HCT116 (cell line): ENCODE measurements around the gene CCDC88C. TPM values are rescaled to one million over a fixed set of nuclear protein-coding genes. Genes with fewer than 3 reads are reported as not detected.

Source experiments
- ATAC-seq: fragments of 200-7000 bp; cut with Tn5 transposase; 2 replicates; pipeline ENCODE4 v1.9.1; 2020; ENCODE audit warnings: mild to moderate bottlenecking, moderate library complexity
- BruUV-seq: library from RNA; stranded (reverse); fragments of 400-500 nt; replicated peaks from 2 replicates; lab custom pipeline; 2021; lab: Mats Ljungman, UMichigan
- CTCF ChIA-PET: fragments of 300-600 bp; sonication (Branson Sonifier 250); formaldehyde crosslinking; loops from one replicate; lab custom pipeline; 2021; ENCODE audit warnings: antibody characterized with exemption; lab: Charles Lee
- POLR2A ChIA-PET: fragments of 300-600, 350-600 bp; sonication (Branson Sonifier 250); formaldehyde crosslinking; loops from one replicate; lab custom pipeline; 2021; ENCODE audit warnings: antibody characterized with exemption; lab: Charles Lee
- RAD21 ChIA-PET, 2 experiments: fragments of 300-600 bp; sonication (Branson Sonifier 250); formaldehyde crosslinking; loops; one replicate each; lab custom pipeline; 2023; ENCODE audit warnings: low total read pairs in 2 of 2; ENCODE audit not compliant: uncharacterized antibody in 2 of 2, unreplicated experiment in 2 of 2, low non-redundant PET in 1 of 2; lab: Charles Lee
- DNase-seq: peaks from one replicate; pipeline ENCODE4 v3.0.0-alpha.2; 2010; ENCODE audit warnings: low read depth, low spot score
- H2AFZ ChIP-seq: fragments of 200-600 bp; shearing (Covaris generic), sonication (generic); 2 replicates; pipeline ENCODE4 v1.6.1; 2017; ENCODE audit warnings: low read depth, mixed run types, mixed read lengths, antibody characterized with exemption, low read length; ENCODE audit not compliant: poor library complexity, severe bottlenecking
- H3K27ac ChIP-seq: 2 replicates; pipeline ENCODE4 v1.5.1; 2012; ENCODE audit warnings: low read depth, low read length
- H3K27me3 ChIP-seq: fragments of 200-600 bp; sonication (generic); 2 replicates; pipeline ENCODE4 v1.6.1; 2016; ENCODE audit warnings: mixed run types, low read length, mixed read lengths; ENCODE audit not compliant: insufficient read depth
- H3K36me3 ChIP-seq, 2 experiments: fragments of 200-500 bp in 1 of 2; fragments of 200-600 bp in 1 of 2; sonication (Bioruptor generic) in 1 of 2; sonication (generic) in 1 of 2; 2 replicates each; pipeline versions ENCODE4 v1.5.1 to v1.6.1; 2014 to 2016; ENCODE audit warnings: low read length in 2 of 2, inconsistent platforms in 1 of 2, mixed read lengths in 1 of 2, mixed run types in 1 of 2; ENCODE audit not compliant: insufficient read depth in 2 of 2, control insufficient read depth in 1 of 2
- H3K4me1 ChIP-seq, 2 experiments: fragments of 200-600 bp in 1 of 2; sonication (generic) in 1 of 2; 2 replicates each; pipeline versions ENCODE4 v1.5.1 to v1.6.1; 2012 to 2017; ENCODE audit warnings: low read length in 2 of 2, inconsistent platforms in 1 of 2, mild to moderate bottlenecking in 1 of 2, mixed read lengths in 1 of 2, mixed run types in 1 of 2, moderate library complexity in 1 of 2; ENCODE audit not compliant: insufficient read depth in 2 of 2, control insufficient read depth in 1 of 2
- H3K4me2 ChIP-seq: fragments of 200-600 bp; sonication (generic); 2 replicates; pipeline ENCODE4 v1.6.1; 2017; ENCODE audit warnings: mixed run types, low read length, mixed read lengths
- H3K4me3 ChIP-seq, 2 experiments: fragments of 200-600 bp in 1 of 2; sonication (generic) in 1 of 2; replicated peaks in 1 of 2; 2 replicates each; pipeline ENCODE4 v1.5.1; 2011 to 2016; ENCODE audit warnings: low read length in 2 of 2, control low read depth in 1 of 2, low read depth in 1 of 2, mild to moderate bottlenecking in 1 of 2, mixed read lengths in 1 of 2, mixed run types in 1 of 2
- H3K79me2 ChIP-seq: fragments of 200-600 bp; sonication (generic); 2 replicates; pipeline ENCODE4 v1.6.1; 2017; ENCODE audit warnings: mild to moderate bottlenecking, mixed run types, low read length, moderate library complexity, mixed read lengths; ENCODE audit not compliant: insufficient read depth
- H3K9ac ChIP-seq: fragments of 200-600 bp; sonication (generic); 2 replicates; pipeline ENCODE4 v1.6.1; 2016; ENCODE audit warnings: low read length, mixed read lengths
- H3K9me2 ChIP-seq: fragments of 200-600 bp; sonication (generic), shearing (Covaris generic); 2 replicates; pipeline ENCODE4 v1.6.1; 2017; ENCODE audit warnings: mixed run types, mild to moderate bottlenecking, moderate library complexity; ENCODE audit not compliant: insufficient read depth
- H3K9me3 ChIP-seq, 2 experiments: fragments of 200-500 bp in 1 of 2; fragments of 200-600 bp in 1 of 2; sonication (Bioruptor generic) in 1 of 2; sonication (generic) in 1 of 2; 2 replicates each; pipeline ENCODE4 v1.6.1; 2014 to 2017; ENCODE audit warnings: low read length in 2 of 2, mixed read lengths in 2 of 2, inconsistent platforms in 1 of 2, low read depth in 1 of 2, mild to moderate bottlenecking in 1 of 2, mixed run types in 1 of 2, moderate library complexity in 1 of 2; ENCODE audit not compliant: control insufficient read depth in 1 of 2, insufficient read depth in 1 of 2
- H4K20me1 ChIP-seq: fragments of 200-600 bp; sonication (generic), shearing (Covaris generic); 2 replicates; pipeline ENCODE4 v1.6.1; 2017; ENCODE audit warnings: mixed run types, mild to moderate bottlenecking, moderate library complexity; ENCODE audit not compliant: insufficient read depth
- CEBPB ChIP-seq: IDR thresholded peaks from 2 replicates; pipeline ENCODE4 v1.6.1; 2012; ENCODE audit warnings: low read depth
- ELF1 ChIP-seq: IDR thresholded peaks from 2 replicates; pipeline ENCODE4 v1.6.1; 2012; ENCODE audit warnings: low read depth, borderline replicate concordance
- EZH2 ChIP-seq: fragments of 200-600 bp; sonication (generic); IDR thresholded peaks from 2 replicates; pipeline ENCODE4 v1.6.1; 2017; ENCODE audit warnings: antibody characterized with exemption, mixed run types
- EZH2phosphoT487 ChIP-seq: fragments of 200-600 bp; IDR thresholded peaks from 2 replicates; pipeline ENCODE4 v1.6.1; 2018; ENCODE audit warnings: antibody characterized with exemption, borderline replicate concordance
- JUND ChIP-seq: IDR thresholded peaks from 2 replicates; pipeline ENCODE4 v1.6.1; 2012
- MAX ChIP-seq: IDR thresholded peaks from 2 replicates; pipeline ENCODE4 v1.6.1; 2012
- POLR2A ChIP-seq: IDR thresholded peaks from 2 replicates; pipeline ENCODE4 v1.7.0; 2011; ENCODE audit warnings: borderline replicate concordance; ENCODE audit not compliant: insufficient read depth, insufficient read length; ENCODE audit errors: extremely low read depth
- REST ChIP-seq: IDR thresholded peaks from 2 replicates; pipeline ENCODE4 v1.6.1; 2012; ENCODE audit warnings: low read depth
- SIN3A ChIP-seq: IDR thresholded peaks from 2 replicates; pipeline ENCODE4 v1.6.1; 2012; ENCODE audit warnings: low read depth
- SP1 ChIP-seq: IDR thresholded peaks from 2 replicates; pipeline ENCODE4 v1.6.1; 2012; ENCODE audit warnings: low read depth
- ZBTB33 ChIP-seq: IDR thresholded peaks from 2 replicates; pipeline ENCODE4 v1.6.1; 2011; ENCODE audit warnings: mild to moderate bottlenecking, low read length, moderate library complexity; ENCODE audit not compliant: insufficient replicate concordance; ENCODE audit errors: extremely low read depth
- ZFX ChIP-seq: fragments of 450-650 bp; IDR thresholded peaks from 2 replicates; pipeline ENCODE4 v1.6.1; 2017
- ZNF274 ChIP-seq: fragments of 200-500 bp; sonication (Bioruptor generic); IDR thresholded peaks from 2 replicates; pipeline ENCODE4 v1.6.1; 2014; ENCODE audit warnings: mild to moderate bottlenecking, low read depth, low read length, inconsistent platforms
- intact Hi-C: fragments of 100-400 bp; cut with micrococcal nuclease; formaldehyde crosslinking; loops from 2 replicates; pipeline ENCODE4 v1.10.0; 2022
- total RNA-seq: library from RNA; stranded (reverse); gene quantifications from one replicate; pipeline ENCODE4 v1.2.1, GENCODE V29; 2021; ENCODE audit not compliant: unreplicated experiment

Gene CCDC88C
- total RNA-seq, 1 experiment from 2014 or later: 20.8 TPM

- no peak overlapping the region for H2AFZ ChIP-seq
- TF ChIP-seq CEBPB: no peak
- TF ChIP-seq ZBTB33: no peak
- TF ChIP-seq ZNF274: no peak
- no peak for TF ChIP-seq MAX
- no peak for TF ChIP-seq SIN3A
- TF ChIP-seq EZH2: no peak
- no peak for TF ChIP-seq JUND
- TF ChIP-seq SP1: no peak
- TF ChIP-seq ZFX: no peak
- no peak for TF ChIP-seq ELF1
- TF ChIP-seq REST: no peak
- no peak for TF ChIP-seq POLR2A
- no peak for TF ChIP-seq EZH2phosphoT487
- CTCF ChIA-PET: no interaction called here
- ATAC-seq: no peak
- no peaks in the 10 kb centered on the region for H3K4me1 ChIP-seq
- no TSS peak for BruUV-seq
- H3K27me3 ChIP-seq: no peaks in the 10 kb centered on the region
- peaks cover 18% of the 10 kb centered on the region for H3K79me2 ChIP-seq
- no peaks in the 10 kb centered on the region for H4K20me1 ChIP-seq
- no peak overlapping the region for H3K4me3 ChIP-seq
- no peak overlapping the region for H3K27ac ChIP-seq
- intact Hi-C loops: no loop called here
- RAD21 ChIA-PET: no interaction called here
- no peak for DNase-seq
- peaks cover 2 to 6% of the 10 kb centered on the region in 2 experiments; a peak in 1 of 4 replicates for H3K36me3 ChIP-seq
- no peak overlapping the region for H3K4me2 ChIP-seq
- H3K9me3 ChIP-seq: no peaks in the 10 kb centered on the region
- no peaks in the 10 kb centered on the region for H3K9me2 ChIP-seq
- H3K9ac ChIP-seq: no peak overlapping the region
- POLR2A ChIA-PET: no interaction called here
These were observed 10.6 kb downstream of the CCDC88C start for GRCh38 chr14:91406982-91407381.
